Measurements from ENCODE around the gene EPB41. TPM values are rescaled to one million over a fixed set of nuclear protein-coding genes. Genes with fewer than 3 reads are reported as not detected.

EPB41 gene
- total and polyA plus RNA-seq, 2 of the 8 experiments (the other 6 are each of a cell fraction or from before 2014, with no cell fraction given), result 36.7 to 109 TPM

- TF ChIP-seq, protein P1, sequence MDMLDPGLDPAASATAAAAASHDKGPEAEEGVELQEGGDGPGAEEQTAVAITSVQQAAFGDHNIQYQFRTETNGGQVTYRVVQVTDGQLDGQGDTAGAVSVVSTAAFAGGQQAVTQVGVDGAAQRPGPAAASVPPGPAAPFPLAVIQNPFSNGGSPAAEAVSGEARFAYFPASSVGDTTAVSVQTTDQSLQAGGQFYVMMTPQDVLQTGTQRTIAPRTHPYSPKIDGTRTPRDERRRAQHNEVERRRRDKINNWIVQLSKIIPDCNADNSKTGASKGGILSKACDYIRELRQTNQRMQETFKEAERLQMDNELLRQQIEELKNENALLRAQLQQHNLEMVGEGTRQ (IDR thresholded peaks at IDR 0.05; ENCODE audit: low read length), result no peak
- TF ChIP-seq, protein P2, sequence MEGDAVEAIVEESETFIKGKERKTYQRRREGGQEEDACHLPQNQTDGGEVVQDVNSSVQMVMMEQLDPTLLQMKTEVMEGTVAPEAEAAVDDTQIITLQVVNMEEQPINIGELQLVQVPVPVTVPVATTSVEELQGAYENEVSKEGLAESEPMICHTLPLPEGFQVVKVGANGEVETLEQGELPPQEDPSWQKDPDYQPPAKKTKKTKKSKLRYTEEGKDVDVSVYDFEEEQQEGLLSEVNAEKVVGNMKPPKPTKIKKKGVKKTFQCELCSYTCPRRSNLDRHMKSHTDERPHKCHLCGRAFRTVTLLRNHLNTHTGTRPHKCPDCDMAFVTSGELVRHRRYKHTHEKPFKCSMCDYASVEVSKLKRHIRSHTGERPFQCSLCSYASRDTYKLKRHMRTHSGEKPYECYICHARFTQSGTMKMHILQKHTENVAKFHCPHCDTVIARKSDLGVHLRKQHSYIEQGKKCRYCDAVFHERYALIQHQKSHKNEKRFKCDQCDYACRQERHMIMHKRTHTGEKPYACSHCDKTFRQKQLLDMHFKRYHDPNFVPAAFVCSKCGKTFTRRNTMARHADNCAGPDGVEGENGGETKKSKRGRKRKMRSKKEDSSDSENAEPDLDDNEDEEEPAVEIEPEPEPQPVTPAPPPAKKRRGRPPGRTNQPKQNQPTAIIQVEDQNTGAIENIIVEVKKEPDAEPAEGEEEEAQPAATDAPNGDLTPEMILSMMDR (IDR thresholded peaks at IDR 0.05; ENCODE audit: control extremely low read depth in 1 of 3, insufficient read depth in 1 of 3, low read depth in 1 of 3, low read length in 3 of 3), result no peak
Observed at GRCh38 chr1:28984311-28984684, 69.9 kb downstream of the EPB41 start (continued).
